ENCODE data around the gene SYT1.

The SYT1 gene

DNA sequence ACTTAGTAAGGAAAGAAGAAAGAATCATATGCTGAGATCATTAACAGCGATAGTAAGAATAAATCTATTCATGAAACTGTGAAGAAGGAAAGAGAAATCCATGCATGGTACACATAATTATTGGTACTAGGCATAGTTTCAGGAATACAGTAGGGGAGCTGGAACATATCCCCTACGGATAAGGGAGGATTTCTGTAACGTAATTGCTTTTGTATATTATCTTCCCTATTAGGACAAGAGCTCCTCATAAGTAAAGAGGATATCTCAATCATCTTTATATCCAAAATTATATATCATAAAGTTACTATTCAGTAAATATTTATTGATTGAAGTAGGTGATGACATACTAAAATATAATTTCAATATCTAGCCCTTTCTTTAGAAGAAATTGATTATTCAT is 22.9 kb downstream of the SYT1 start:
- no peak overlapping the region for H3K4me3 ChIP-seq
- no peak overlapping the region for H3K27ac ChIP-seq

DNA sequence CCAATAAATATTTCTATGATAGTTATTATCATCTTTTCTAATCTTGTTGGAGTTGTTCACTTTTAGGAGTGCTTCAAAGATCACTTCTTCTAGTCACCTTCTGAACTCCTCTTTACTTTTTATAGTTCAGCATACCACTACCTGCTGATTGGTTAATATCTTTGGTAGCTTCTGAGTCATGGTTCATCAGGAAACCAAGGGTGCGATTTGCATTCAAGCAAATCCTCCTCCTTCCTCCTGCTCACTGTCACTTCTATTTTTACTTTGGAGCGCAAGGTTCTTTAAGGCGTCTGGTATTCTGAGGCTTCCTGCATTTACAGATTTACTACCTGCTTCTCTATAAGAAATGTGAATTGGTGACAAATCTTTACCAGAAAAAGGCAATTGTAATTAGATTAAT is 24.0 kb downstream of the SYT1 start:
- H3K27ac ChIP-seq = no peak overlapping the region
- H3K4me3 ChIP-seq = no peak overlapping the region

GRCh38 chr12:78891646-78892353 is 27.2 kb downstream of the SYT1 start:
- Histone ChIP-seq H3K4me3 (no peak overlapping the region), H3K27ac (no peak overlapping the region)

- no peak overlapping the region for H3K27ac ChIP-seq
- no peak overlapping the region for H3K4me3 ChIP-seq
These were observed 33.8 kb downstream of the SYT1 start for GRCh38 chr12:78898416-78898815.

- Histone ChIP-seq H3K4me3 (no peak overlapping the region), H3K27ac (no peak overlapping the region)
These were observed 50.3 kb downstream of the SYT1 start for GRCh38 chr12:78914859-78915331.

DNA sequence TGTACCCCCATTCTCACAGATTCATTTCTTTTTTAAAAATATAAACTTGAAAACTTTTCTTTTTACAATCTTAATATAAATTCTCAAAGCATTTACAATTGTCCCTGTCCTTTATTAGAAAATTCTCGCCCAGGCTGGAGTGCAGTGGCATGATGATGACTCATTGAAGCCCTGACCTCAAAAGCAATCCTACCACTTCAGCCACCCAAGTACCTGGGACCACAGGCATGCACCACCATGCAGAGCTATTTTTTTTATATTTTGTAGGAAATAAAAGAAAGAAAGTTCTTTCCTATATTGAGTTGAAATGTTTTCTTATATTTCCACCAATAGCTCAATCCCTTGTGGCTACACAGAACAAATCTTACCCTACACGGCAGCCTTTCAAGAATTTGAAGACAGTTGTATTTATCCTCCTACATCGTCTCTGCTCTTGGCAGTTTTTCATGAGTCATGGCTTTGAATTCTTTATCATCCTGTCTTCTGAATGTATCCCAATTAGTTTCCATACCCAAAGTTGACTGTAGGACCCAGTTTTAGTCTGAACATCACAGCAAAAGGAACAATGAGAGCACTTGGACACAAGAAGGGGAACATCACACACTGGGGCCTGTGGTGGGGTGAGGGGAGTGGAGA is 52.4 kb downstream of the SYT1 start:
- H3K27ac ChIP-seq = no peak overlapping the region
- H3K4me3 ChIP-seq = no peak overlapping the region

GRCh38 chr12:78917513-78917912 is 52.9 kb downstream of the SYT1 start:
- no peak overlapping the region for H3K27ac ChIP-seq
- no peak overlapping the region for H3K4me3 ChIP-seq

DNA sequence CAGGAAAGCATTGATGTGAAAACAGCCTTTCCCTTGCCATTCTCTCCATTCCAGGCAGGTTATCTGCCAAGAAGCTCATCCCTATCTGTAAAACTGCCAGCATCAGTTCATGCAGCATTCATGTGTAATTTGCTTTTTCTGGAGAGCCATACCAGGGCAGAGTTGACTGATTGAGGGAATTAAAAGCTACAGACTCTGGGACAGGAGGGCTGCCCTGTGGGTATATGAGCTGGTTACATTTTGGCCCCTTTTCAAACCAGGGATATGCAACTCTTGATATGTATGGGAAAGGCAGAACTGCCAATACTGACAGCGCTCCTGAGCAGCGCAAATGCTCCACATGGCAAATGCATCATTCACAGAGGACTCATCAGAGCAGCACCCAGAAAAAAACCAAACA is 53.7 kb downstream of the SYT1 start:
- Histone ChIP-seq H3K27ac (no peak overlapping the region), H3K4me3 (no peak overlapping the region)

GRCh38 chr12:78928200-78929074 is 63.9 kb downstream of the SYT1 start:
- Histone ChIP-seq H3K4me3 (no peak overlapping the region), H3K27ac (no peak overlapping the region)

DNA sequence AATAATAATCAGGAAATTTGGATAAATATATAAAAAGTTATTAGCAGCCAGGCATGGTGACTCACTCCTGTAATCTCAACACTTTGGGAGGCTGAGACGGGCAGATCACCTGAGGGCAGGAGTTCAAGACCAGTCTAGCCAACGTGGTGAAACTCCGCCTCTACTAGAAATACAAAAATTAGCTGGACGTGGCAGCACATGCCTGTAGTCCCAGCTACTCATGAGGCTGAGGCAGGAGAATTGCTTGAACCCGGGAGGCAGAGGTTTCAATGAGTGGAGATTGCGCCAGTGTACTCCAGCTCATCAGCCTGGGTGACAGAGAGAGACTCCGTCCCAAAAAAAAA is 64.5 kb downstream of the SYT1 start:
- Histone ChIP-seq H3K27ac (no peak overlapping the region), H3K4me3 (no peak overlapping the region)

DNA sequence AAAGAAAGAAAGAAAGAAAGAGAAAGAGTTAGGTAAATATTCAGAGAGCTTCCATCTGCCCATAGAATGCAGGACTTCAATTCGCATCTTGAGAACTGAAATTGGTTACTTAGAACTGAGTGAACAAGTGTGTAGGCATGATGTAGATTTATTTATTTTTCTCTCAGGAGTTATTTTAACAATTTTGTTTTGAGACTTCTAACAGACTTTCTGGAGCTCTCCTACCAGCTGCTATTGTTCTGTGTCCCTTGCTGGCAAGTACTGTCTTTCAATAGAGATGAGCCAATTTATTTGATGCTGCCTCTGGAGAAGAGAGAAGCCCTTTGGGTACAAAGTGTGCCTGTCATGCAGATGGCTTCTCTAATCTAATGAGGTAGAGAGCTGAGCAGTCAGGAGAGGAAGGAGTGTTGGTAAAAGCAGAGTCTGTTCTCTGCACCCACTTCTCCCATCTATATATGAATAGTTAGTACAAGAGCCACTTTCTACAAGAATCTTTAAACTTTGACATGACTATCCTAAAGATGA is 67.0 kb downstream of the SYT1 start:
- Histone ChIP-seq H3K4me3 (no peak overlapping the region), H3K27ac (no peak overlapping the region)

GRCh38 chr12:78933014-78933413 is 68.4 kb downstream of the SYT1 start:
- no peak overlapping the region for H3K27ac ChIP-seq
- H3K4me3 ChIP-seq = no peak overlapping the region

GRCh38 chr12:78938341-78939084 is 73.9 kb downstream of the SYT1 start:
- H3K4me3 ChIP-seq = no peak overlapping the region
- H3K27ac ChIP-seq = no peak overlapping the region

DNA sequence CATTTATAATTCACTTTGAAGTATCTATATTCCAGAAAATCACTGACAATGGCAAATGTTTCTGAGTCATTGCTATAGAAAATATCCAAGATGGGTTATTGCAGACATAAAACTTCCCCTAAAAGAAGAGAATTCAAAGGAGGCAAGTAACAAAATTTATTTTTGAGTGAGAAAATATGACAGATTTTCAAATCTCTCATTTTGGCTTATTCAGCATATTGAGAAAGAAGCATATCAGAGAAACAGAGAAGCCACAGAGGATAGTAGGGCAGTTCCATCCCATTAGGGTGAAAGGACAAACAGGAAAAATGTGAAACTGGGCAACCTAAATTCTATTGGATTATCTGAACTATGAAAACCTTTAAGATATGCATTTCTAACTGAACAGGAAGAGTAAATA is 85.0 kb downstream of the SYT1 start:
- no peak overlapping the region for H3K27ac ChIP-seq
- H3K4me3 ChIP-seq = no peak overlapping the region

DNA sequence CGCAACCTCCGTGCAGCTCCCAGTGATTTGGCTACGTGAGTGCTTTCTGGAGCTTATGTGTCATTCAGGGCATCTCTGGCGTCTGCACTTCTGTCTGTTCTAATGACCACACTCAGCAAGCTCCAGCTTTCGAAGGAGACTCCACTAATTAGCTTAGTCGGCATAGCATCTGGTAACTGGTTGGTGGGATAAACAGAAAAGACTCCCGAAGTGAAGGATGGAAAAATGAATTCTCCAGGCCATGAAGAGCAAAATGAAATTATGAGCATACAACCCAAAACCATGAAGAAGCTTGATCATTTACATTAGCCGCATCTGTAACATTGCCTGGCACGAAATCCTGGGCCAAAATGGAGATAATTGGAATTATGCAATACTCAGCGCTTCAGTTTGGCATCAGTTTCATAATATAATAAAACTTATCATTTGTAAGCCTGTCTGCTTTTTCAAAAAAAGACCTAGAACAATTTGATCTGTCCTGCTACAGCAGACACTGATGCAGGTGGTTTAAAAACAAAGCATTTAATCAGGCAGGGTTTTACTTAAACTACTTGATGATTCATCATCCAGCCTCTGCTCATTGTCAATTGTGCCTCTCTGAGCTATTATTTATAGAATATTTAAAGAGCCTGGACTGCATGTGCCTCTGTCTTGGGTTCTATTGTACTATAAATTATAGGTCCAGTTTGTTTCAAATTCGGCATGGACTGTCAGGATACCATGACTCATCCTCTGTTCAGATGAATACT is 87.4 kb downstream of the SYT1 start:
- no peak overlapping the region for H3K27ac ChIP-seq

DNA sequence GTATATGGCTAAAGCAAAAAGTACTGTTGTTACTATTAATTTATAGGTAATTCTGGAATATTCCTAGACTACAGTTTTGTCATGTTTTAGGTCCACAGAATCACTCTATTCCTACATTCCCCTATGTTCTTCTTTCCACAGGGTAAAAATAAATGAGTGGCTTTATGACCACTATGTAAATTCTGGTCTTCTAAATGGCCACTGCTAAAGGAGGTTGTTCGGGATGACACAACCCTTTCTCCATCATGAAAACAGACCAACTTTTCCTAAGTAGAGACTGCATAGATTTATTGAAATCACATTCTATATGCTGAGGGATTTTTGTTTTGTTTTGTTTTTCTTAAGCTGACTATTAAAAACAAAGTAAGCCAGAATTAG is 88.0 kb downstream of the SYT1 start:
- H3K27ac ChIP-seq = no peak overlapping the region
- no peak overlapping the region for H3K4me3 ChIP-seq

More for the DNA sequence above, 87.4 kb downstream of the SYT1 start:
- no peak overlapping the region for H3K4me3 ChIP-seq

GRCh38 chr12:78958941-78959340 is 94.4 kb downstream of the SYT1 start:
- Histone ChIP-seq H3K27ac (no peak overlapping the region), H3K4me3 (no peak overlapping the region)

- Histone ChIP-seq H3K27ac (no peak overlapping the region), H3K4me3 (no peak overlapping the region)
These were observed 95.0 kb downstream of the SYT1 start for GRCh38 chr12:78959556-78959955.

DNA sequence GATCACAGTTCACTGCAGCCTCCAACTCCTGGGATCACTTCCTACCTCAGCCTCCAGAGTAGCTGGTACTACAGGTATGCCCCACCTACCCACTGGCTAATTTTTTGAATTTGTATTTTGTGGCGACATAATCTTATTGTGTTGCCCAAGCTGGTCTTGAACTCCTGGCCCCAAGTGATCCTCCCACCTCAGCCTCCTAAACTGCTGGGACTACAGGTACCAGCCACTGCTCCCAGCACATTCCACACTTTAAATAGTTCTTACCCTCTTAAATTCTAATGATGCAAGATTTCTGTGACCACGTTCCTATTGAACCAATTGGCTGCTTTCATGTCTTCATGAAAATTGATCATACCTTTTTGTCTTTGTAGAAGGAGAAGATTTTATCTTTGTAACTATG is 96.6 kb downstream of the SYT1 start:
- no peak overlapping the region for H3K4me3 ChIP-seq
- no peak overlapping the region for H3K27ac ChIP-seq

All from skin epidermis (tissue), 12 donors.